ENCODE data around the gene OR2B2.

GRCh38 chr6:27867051-27867944 is 44.9 kb downstream of the OR2B2 start:
- TF ChIP-seq CTCF (IDR thresholded peaks at IDR 0.05), result no peak
- peak; percentile 80 for TF ChIP-seq POLR2A (IDR thresholded peaks at IDR 0.05)

All from right lobe of liver (tissue), 4 donors.